Activated CD8-positive, alpha-beta memory T cell treated with anti-CD3 and anti-CD28 coated beads, Interleukin-2, amount 50 U/mL, for 1 hour (primary cell): ENCODE results near the gene LAMA4.

Experiments
- DNase-seq: peaks from one replicate; pipeline ENCODE4 v3.0.0-alpha.2; 2020; ENCODE audit errors: extremely low read depth

Gene LAMA4

DNA sequence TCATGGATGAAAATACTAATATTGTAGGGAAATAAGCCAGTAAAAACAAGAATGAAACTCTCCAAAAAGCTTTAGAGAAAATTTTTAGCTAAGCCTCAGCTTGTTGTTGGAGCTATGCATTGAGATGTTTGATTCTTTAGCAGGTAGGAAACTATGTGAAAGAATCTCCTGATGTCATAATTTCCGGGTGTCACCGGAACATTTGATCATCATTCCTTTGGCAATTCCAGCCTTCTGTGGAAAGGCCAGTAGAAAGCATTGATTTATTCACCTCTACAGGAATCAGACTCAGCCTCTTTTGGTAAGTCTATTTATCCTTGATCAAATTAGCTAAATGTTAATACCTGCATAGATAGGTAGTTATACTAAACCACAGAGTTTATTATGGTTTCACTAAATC lies 157.5 kb downstream of the LAMA4 start:
- no peak for DNase-seq

DNA sequence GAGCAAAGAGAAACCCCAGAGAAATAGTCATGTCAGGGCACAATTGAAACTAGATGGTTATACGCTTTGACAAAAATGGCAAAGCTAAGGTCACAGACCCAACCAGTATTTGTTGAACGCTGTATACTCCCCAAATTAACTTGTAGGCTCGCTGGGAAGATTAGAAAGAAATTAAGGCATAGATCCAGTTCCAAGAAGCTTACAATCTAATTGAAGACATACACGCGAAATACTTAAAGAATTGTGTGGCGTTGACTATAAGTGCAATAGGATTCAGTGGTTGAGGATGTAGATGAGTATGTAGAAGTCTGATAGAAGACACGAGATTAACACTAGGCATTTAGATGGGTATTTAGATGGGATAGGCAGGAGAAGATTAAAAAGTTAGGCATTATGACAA lies 166.5 kb downstream of the LAMA4 start:
- DNase-seq: no peak

DNA sequence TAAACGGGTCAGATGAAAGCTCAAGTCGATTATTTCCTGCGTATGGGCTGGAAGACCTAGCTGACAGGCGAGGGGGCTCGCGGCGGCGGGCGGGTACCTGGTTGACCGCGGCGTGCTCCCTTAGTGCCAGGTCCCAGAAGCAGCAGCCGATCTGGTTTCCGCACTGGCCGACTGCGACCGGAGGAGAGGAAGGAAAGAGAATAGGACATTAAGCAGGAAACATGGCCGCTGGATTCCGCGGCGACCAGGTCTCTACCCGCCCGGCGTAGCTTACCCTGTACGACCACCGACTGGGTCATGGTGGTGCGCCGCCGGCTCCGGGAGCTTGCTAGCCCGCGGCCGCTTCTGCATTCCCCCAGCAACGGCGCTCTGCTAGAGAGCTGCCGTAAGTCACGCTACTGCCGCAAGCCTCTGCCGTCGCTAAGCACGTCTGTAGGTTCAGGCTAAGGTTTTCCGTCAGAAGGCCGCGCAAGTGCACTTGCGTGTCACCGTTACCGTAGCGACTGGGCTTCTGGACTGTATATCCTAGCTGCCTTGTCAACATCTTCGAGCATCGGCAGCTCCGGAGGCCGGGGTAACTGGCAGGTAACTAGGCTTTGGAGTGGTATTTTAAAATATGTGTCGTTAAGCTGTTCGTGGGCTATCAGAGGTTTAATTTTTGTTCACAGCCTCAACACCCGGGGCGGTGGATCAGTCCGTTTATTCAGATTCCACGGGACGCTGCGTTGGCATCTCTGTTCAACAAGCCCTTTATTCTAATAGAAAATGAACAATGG lies 167.0 kb downstream of the LAMA4 start, which contains the start of the genes FAM229B and TUBE1:
TSS of gene FAM229B (plus strand) at position 456 of the 776 bp plus-strand sequence. CDS start 11,693 bp downstream, outside the sequence.
TSS of gene TUBE1 (minus strand) at position 347 of the 776 bp plus-strand sequence. CDS start at position 299, 48 bp downstream.
- peak; percentile 83 for DNase-seq

DNA sequence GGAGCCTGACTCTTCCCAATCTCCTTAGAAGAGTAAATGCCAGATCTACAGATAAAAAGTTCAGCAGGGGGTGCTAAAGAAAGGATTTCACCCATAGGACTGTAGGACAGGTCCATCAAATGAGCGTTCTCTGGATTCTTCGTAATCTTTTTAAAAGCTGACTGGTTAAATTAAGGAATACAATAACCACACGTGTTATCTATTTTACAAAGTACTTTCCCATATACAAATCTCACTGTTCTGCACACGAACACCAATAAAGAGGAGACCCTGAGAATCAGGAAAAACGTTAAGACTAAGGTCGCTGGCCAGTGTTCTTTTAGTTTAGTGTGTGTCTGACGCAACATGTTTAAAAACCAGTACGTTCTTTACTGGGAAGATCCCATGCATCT lies 167.6 kb downstream of the LAMA4 start:
- DNase-seq: no peak

DNA sequence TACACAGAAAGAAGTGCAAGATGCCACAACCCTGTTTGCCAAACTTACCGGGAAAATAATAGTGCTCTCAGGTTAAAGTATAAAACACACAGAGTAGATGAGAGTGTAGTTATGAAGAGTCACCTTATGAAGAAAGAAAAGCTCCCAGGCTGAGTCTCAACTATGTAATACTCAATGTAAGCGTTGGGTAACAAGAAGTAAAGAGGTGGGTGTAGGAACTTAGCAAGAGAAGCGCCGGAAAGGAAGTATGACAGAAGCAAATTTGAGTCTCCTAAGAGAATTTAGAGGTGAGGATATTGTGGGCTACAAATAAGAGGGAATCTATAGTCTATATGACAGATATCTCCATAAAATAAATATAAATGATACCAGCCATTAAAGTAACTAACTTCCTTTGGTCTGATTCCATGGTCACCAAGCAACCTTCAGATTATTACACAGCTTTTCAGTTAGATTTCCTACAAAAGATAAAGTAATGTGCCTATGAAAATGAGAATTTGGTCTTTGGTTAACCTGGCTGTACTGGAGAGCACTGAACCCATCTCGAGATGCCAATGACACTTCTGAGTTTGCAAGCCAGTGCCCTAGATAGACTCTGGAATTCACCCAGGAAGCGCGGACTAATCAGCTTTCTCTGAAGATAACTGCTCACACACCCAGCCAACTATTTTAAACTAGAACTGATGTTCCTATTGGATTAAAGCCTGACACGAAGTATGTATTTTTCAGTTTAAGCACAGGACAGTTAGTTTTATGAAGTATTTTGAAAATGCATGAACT lies 168.9 kb downstream of the LAMA4 start:
- no peak for DNase-seq

DNA sequence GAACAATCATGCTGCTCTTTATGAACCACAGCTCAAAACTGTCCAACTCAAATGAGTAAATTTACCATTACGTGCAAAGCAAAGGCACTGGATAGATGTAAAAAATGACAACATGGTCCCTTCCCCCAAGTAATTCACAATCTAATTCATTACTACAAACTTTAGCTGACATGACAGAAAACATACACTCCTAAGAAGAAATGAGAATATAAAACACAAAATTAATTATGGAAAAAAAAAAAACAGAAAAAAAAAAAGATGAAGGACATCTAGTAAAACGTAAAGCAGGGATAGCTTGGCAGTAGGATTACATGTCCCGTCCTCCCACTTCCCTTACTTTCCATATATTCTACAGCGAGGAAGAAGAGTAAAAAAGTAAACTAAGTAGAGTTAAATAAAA lies 172.8 kb downstream of the LAMA4 start:
- no peak for DNase-seq

DNA sequence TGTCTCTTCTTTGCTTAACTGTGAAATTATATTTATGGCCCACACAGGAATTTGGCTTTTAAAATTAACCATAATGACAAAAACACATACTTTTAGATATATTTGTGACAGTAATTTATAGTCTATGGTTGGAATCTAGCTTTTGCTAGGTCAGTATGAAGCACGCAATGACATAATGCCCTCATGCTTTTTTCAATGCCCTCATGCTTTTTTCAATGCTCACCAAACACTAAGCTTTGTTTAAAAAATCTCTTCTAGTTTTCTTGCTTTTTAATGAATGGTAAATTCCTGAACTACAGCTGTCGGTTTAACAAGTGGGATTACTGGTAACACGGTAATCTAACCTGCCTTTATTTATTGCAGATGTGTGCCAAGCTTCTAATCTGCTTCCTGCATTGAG lies 187.8 kb downstream of the LAMA4 start:
- DNase-seq: no peak

DNA sequence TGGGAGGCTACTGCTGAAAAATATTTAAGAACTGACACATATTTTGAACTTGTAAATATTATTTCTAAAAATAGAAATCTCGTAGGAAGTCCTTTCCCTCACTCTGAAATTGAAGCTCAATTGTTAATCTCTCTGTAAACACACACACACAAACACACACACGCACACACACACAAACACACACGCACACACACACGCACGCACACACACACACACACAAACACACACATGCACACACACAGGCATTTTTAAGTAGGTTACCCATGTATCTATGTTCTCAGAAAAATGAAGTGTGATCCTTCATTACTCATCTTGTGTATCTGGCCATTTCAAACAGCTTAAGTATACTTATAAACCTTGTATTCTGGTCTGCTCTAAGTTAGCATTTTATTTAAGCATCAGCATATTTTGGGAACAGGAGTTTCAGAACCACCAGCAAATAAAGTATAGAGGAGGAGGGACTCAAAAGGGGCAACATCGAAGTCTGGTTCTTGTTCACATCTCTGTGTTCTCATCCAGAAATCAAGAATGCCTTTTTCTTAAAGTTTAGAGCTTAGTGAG lies 188.9 kb downstream of the LAMA4 start:
- no peak for DNase-seq

DNA sequence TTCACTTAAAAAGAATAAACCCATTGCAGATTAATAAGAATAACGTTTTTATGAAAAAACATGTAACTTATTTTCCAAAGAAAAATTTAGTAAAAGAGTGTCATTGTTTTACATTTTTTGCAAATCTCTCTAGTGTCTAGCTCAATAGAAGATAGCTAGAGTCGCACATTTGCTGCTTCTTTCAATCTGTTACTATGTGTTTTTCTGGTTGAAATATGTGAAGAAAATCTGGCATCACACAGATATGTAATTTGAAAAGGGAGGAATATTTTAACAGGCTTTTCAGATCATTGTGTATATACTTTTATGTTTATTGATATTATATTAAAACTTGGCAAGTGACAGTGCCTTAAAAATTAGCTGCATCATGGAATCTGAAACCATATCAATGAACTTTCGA lies 191.4 kb downstream of the LAMA4 start:
- no peak for DNase-seq

DNA sequence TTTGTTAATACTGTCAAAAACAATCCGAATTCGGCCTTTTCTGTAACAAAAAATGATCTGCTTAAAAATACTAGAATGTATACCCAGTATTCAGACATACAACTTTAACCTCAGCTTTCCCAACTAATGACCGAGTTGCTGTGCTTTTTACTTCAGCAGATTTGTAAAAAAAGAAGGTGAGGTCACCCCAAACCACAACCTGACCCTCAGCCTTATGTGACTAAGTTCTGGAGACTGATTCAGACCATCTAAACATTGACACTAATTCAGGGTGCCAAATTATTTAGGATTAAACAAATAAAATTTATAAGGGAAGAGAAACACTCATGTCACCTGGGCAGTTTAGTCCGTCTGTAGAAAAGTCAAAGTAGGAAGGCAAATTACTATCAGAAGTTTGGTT lies 192.8 kb downstream of the LAMA4 start:
- no peak for DNase-seq
